SKM-1 (cell line): ENCODE results near the gene EIF3B.
"Not testable (repeated sequence)": the region's sequence is repeated elsewhere in the genome, so short reads cannot be mapped to it uniquely, and the experiment has no call there.

Experiments used
- DNase-seq: peaks from one replicate; lab custom pipeline; 2025; ENCODE audit not compliant: unreplicated experiment; lab: John Stamatoyannopoulos, UW

EIF3B gene

DNA sequence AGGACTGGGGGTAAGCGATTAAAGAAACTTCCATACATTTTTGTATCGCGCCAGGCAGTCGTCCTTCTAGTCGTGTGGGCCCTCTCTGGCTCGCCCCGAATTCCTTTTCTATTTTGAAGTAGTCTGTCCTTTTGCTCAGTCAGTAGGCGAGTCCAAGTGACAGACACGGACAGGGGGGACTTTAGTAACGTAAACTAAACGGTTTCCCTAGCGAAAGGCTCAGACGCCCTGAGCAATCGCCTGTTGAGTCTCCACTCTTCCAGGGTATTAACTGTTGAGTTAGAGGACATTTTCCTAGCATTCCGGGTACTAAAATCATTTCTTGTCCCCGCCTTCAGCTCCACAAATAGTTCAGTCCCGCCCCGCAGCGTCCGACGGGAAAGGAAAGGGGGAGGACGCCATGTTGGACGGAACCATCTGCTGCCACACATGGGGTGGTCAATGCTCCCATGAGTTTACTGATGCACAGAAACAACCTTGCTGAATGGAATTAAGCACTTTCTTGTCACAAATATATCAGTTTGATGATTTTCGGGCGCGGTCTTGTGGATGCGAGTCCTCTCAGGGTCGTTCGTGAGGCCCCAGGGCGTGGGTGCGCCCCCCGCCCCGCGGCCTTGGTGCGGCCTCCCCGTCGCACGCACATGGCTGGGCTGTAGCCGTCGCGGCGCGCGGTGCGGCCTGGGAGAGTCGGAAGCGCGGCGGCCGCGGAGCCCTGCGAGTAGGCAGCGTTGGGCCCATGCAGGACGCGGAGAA, at the start of gene EIF3B:
Gene EIF3B (plus strand): TSS at position 642 of the 753 bp plus-strand sequence. CDS start 95 bp downstream, at position 737.
- DNase-seq, result peak; percentile 92

DNA sequence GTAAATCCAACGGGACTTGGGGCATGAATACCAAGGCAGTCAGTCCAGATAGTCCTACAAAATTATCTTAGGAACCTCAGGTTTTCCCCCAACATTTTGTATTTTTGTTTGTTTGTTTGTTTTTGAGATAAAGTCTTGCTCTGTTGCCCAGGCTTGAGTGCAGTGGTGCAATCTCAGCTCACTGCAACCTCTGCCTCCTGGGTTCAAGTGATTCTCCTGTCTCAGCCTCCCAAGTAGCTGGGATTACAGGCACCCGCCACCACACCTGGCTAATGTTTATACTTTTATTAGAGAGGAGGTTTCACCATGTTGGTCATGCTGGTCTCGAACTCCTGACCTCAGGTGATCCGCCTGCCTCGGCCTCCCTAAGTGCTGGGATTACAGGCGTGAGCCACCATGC, 49.4 kb upstream of the EIF3B start:
- DNase-seq, result not testable (repeated sequence)

DNA sequence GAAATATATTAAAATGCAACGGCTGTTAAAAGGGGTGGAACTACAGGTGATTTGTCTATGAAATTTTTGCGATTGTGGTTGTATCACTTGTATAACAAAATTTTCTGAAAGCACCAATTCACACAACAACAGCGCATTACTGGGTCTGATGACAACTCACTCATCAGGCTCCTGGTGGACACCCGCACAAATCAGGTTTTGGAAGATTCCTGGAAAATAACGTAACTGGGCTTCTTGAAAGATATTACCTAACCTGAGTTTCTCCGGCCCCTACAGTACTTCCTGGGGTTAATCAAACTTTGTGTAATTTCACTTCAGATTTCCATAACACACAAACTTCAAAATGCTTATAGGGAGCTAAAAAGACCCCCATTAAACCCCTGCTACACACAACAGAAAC, 47.9 kb upstream of the EIF3B start:
- DNase-seq, result no peak

DNA sequence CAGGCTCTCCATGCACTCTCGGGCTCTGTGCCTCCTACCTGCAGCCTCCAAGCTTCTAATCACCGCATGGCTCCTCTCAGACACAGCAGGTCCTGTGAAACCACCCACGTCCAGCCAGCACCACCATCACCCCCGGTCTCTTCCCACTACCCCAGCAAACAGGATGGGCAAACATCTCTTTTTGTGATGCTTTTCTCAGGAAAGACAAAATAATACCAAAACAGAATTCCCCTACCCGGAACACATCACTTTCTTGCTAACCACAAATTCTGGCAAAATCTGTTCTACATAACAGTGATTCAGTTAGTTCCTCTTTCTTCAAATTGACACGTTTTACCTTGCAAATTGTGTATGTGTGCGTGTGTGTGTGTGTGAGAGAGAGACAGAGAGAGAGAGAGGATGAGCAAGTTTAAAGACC, 46.9 kb upstream of the EIF3B start:
- peak; percentile 12 for DNase-seq

DNA sequence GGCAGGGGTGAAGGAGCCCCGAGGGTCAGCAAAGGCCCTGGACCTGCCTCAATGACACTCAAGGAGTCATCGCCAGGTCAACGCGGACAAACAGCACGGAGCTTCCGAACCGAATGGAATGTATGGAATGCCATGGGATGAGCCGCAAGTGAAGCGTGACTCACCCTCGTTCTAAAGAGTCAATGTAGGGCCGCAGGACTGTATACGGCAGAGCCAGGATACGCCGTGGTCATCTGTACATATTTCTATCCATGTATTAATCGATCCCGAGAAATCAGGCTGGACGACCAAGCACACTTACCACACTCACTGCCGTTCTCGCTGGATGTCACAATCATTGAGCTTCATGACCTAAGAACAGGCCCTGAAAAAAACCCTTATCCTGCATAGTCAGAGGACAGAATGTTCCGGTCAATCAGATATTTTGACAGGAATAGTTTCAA, 44.7 kb upstream of the EIF3B start:
- no peak for DNase-seq

DNA sequence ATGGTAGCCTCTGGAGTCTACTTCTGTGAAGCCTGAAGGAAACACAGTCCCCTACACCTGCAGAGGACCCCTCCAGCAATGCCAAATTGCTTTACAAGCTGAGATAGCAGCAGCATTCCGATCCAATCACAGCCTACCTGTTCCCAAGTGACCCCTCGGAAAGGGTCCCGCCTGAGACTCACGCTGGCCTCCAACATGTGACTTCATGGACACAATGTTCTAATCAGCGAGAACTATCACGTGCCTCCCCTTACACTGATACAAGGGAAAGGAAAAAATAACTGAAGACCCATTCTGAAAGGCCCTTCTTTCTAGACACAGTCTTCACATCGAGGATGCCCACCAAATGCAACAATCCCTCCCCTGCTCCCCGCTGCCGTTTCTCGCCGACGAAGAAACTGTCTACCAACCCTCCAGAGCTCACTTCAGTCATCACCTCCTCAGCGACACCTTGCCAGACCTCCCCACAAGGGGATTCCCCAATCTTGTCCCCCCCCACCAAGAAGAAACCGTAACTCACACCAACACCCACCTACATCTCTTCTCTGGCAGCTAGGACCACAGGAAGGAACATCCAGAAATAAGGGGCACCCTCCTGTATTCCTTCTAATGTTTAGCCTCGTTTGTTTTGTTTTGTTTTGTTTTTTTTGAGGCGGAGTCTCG, 42.2 kb upstream of the EIF3B start:
- DNase-seq, result no peak

DNA sequence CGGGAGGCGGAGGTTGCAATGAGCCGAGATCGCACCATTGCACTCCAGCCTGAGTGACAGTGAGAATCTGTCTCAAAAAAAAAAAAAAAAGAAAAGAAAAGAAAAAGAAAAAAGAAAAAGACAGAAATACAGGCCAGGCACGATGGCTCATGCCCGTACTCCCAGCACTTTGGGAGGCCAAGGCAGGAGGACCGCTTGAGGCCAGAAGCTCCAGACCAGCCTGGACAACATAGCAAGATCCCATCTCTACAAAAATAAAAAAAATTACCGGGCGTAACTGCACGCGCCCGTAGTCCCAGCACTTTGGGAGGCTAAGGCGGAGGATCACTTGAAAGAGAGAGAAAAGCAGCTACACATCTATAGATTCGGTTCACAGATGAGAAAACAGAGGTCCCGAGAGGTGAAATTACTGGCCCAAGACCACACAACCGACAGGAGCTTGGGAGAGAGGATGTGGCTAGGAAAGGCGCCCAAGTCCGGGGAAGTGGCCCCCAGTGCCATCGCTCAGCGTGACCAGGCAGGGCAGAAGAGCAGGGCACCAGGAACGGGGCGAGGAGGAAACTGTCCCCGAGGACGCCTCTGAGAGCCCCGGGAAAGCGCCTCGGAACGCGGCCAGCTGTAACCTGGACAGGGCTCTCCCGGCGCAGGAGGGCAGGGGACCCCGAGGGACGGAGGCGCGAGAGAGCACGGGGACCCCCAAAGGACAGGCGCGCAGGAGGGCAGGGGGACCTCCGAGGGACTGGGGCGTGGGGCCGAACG, 41.0 kb upstream of the EIF3B start:
- DNase-seq, result no peak

DNA sequence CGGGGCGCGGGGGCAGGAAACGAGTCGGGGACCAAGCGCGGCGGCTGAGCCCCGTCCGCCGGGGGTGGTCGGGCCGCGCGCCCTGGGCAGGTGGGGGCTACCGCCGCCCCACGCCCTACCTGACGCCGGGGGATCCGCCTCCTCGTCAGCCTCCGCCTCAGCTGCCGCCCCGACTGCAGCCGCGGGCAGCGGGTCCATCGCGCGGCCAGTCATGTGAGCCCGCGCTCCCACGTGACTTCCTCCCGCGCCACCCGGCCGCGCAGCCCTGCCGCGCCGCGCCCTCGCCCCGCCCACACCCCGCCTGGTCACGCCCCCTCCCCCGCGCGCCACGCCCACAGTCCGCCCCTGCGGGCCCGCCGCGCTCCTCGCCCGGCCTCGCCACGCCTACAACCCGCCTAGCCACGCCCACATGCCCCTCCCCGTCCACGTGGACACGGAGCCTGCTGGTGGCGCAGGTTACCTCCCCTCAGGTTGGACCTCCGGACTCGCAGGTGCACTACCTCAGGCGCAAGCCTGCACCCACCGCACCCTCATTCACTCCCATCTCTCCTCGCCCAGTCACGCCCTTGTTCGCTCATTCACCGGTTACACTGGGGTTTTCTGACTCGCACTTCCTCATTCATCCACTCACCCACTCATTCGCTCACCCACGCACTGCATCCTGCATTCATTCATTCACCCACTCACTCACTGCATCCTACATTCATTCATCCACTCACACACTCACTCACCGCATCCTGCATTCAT, 40.2 kb upstream of the EIF3B start, which contains the start of gene SNX8:
Gene SNX8 (minus strand): TSS at position 233 of the 747 bp plus-strand sequence. CDS start 20 bp downstream, at position 213.
- peak; percentile 82 for DNase-seq

DNA sequence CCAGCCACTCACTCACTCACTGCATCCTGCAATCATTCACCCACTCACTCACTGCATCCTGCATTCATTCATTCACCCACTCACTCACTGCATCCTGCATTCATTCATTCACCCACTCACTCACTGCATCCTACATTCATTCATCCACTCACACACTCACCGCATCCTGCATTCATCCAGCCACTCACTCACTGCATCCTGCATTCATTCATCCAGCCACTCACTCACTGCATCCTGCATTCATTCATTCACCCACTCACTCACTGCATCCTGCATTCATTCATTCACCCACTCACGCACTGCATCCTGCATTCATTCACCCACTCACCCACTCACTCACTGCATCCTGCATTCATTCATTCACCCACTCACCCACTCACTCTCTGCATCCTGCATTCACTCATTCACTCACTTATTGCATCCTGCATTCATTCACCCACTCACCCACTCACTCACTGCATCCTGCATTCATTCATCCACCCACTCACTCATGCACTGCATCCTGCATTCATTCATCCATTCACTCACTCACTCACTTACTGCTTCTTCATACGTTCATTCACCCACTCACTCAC, 39.6 kb upstream of the EIF3B start:
- not testable (repeated sequence) for DNase-seq

DNA sequence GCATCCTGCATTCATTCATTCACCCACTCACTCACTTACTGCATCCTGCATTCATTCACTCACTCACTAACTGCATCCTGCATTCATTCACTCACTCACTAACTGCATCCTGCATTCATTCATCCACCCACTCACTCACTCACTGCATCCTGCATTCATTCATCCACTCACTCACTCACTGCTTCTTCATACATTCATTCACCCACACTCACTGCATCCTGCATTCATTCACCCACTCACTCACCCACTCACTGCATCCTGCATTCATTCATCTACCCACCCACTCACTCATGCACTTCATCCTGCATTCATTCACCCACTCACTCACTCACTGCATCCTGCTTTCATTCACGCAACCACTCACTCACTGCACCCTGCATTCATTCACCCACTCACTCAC, 38.8 kb upstream of the EIF3B start:
- no peak for DNase-seq

DNA sequence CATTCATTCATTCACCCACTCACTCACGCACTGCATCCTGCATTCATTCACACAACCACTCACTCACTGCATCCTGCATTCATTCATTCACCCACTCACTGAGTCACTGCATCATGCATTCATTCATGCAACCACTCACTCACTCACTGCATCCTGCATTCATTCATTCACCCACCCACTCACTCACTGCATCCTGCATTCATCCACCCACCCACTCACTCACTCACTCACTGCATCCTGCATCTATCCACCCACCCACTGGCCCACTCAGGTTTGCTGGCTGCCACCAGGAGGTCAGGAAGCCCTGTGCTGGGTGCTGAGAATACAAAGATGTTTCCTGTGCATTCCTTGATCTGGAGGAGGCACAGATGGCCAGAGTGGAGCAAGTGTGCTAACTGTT, 38.0 kb upstream of the EIF3B start:
- no peak for DNase-seq

DNA sequence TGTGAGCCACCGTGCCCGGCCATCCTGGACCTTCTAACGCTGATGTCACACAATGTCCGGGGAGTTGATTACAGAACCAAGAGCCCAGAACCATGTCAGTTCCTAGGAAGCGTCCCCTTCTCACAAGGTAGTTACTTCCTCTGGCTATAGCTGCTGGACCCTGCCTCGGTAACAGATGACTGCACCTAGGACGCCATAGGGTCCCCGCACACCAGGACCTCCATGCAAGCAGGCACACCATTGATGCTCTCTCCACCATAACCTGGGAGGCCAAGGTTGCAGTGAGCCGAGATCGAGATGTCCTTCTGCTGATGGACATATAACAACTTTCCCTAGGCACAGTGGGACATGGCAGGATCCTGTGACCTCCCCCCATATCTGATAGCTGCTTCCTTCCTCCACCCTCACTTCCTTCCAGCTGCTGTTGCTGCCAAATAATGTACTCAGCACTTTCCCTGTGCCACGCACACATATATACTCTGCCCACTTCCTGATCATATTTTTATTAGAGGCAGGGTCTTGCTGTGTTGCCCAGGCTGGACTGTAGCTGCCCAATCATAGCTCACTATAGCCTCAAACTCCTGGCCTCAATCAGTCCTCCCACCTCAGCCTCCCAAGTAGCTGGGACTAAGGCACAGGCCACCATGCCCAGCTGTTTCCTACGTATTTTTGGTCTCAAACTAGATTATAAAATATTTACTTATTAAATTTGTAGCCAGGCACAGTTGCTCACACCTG, 36.9 kb upstream of the EIF3B start:
- DNase-seq, result no peak

DNA sequence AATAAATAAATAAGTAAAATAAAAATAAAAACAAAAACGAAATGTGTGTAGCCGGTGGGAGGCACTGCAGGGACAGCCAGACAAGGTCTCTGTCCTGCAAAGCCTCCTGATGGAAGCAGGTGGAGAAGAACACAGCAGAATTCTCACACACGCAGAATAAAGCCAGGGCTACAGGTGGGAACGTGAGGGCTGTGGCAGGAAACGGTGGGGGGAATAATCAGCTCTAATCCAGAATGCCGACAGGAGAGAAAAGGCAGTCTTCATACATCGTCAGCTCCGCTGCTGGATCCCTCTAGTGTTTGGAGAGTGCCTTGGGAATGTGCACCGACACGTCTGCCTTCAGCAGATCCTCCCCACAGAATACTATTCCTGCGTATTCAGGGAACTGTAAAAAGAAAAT, 33.6 kb upstream of the EIF3B start:
- DNase-seq, result no peak

DNA sequence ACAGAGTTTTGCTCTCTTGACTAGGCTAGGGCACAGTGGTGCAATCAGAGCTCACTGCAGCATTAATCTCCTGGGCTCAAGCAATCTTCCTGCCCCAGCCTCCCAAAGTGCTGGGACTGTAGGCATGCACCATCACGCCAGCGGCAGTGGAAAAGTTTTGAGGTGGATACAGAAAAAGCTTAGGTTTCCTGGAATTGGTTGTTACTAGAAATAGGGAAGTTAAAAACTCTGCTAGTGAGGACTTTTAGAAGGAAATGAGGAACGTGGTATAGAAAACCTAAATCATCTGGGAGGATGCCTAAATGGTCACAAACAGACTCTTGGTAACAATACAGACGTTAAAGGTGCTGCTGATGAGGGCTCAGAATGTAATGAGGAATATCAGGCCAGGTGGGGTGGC, 29.5 kb upstream of the EIF3B start:
- peak; percentile 37 for DNase-seq

DNA sequence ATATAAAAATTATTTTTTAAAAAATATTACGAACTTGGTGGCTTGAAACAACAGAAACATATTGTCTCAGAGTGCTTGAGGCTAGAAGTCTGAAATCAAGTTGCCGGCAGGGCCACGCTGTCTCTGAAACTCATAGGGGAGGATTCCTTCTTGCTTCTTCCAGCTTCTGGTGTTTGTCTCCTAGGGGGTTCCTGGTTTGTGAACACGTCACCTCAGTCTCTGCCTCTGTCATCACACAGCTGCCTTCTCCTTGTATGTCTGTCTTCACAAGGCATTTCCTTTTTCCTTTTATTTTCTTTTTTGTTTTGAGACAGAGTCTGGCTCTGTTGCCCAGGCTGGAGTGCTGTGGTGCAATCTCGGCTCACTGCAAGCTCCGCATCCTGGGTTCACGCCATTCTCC, 27.7 kb upstream of the EIF3B start:
- DNase-seq, result no peak

DNA sequence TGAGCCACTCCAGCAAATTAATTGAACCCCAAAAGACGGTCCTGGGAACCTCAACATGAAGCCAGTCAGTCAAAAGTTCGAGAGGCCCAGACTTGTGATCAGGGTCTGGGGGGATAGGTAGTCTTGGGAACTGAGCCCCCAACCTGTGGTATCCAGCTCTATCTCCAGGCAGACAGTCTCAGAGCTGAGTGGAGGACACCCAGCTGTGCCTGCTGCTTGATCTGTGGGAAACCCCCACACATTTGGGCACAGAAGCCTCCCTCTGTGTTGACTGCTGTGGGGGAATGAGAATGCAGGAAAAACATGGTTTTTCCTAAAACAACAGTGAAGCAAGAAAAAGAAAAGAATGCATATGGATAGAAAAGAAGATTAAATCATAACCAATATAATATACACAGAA, 24.1 kb upstream of the EIF3B start:
- no peak for DNase-seq

DNA sequence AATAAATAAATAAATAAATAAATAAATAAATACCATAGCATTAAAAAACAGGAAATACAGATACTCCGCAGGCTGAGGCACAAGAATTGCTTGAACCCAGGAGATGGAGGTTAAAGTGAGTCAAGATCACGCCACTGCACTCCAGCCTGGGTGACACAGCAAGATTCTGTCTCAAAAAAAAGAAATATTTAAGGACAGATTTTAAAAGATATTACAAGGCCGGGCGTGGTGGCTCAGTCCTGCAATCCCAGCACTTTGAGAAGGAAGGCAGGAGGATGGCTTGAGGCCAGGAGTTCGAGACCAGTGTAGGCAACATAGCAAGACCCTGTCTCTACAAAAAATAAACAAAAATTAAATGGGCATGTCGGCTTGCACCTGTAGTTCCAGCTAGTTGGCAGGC, 22.9 kb upstream of the EIF3B start:
- DNase-seq, result no peak

DNA sequence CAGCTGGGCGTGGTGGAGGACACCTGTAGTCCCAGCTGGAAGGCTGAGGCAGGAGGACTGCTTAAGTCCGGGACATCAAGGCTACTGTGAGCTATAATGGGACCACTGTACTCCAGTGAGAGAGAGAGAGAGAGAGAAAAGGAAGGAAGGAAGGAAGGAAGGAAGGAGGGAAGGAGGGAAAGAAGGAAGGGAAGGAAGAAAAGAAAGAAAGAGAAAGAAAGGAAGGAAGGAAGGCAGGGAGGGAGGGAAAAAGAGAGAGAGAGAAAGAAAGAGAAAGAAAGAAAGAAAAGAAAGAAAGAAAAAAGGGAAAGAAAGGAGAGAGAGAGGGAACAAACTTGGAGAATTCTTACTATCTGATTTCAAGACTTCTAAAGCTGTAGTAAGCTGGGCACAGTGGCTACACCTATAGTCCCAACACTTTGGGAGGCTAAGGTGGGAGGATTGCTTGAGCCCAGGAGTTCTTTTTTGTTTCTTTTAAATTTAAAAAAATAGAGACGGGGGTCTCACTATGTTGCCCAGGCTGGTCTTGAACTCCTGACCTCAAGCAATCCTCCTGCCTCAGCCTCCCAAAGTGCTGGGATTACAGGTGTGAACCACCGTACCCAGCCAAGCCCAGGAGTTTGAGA, 21.9 kb upstream of the EIF3B start:
- DNase-seq, result not testable (repeated sequence)

DNA sequence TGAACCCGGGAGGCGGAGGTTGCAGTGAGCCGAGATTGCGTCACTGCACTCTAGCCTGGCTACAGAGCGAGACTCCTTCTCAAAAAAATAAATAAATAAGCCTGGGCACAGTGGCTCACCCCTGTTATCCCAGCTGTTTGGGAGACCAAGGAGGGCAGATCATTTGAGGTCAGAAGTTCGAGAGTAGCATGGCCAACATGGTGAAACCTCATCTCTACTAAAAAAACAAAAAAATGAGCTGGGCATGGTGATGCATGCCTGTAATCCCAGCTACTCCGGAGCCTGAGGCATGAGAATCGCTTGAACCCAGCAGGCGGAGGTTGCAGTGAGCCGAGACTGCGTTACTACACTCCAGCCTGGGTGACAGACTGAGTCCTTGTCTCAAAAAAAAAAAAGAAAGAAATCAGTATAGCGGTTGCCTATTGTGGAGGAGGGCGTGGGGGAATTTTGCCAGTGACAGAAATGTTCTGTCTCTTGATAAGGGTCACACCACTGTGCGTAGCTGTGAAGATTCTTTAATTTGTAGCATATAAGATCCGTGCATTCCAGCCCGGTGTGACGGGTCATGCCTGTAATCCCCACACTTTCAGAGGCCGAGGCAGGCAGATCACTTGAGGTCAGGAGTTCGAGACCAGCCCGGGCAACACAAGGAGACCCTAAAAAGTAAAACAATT, 17.9 kb upstream of the EIF3B start:
- no peak for DNase-seq
